ENCODE measurements around the gene ARRB2. TPM values are rescaled to one million over a fixed set of nuclear protein-coding genes. Genes with fewer than 3 reads are reported as not detected.

The ARRB2 gene
- total RNA-seq, 1 donor from 2014 or later: 201 TPM

DNA sequence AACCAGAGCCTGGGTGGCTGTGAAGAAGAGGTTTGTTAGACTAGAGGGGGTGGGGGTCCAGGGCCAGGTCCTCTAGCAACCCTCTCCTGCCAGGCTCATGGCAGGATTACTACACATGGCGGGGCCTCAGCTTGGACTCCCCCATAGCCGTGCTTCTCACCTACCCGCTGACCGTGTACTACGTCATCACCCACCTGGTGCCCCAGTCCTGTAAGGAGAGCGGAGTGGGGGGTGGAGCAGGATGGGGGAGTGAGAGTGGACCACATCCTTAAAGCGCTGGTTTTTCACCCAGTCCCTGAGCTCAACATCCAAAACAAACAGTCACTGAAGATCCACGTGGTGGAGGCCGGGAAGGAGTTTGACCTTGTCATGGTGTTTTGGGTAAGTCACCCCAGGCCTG, 33.5 kb downstream of the ARRB2 start:
- TF ChIP-seq, protein P1, sequence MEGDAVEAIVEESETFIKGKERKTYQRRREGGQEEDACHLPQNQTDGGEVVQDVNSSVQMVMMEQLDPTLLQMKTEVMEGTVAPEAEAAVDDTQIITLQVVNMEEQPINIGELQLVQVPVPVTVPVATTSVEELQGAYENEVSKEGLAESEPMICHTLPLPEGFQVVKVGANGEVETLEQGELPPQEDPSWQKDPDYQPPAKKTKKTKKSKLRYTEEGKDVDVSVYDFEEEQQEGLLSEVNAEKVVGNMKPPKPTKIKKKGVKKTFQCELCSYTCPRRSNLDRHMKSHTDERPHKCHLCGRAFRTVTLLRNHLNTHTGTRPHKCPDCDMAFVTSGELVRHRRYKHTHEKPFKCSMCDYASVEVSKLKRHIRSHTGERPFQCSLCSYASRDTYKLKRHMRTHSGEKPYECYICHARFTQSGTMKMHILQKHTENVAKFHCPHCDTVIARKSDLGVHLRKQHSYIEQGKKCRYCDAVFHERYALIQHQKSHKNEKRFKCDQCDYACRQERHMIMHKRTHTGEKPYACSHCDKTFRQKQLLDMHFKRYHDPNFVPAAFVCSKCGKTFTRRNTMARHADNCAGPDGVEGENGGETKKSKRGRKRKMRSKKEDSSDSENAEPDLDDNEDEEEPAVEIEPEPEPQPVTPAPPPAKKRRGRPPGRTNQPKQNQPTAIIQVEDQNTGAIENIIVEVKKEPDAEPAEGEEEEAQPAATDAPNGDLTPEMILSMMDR (IDR thresholded peaks at IDR 0.05): no peak

GRCh38 chr17:4744999-4745969, 34.9 kb downstream of the ARRB2 start:
- H3K27me3 ChIP-seq (ENCODE audit: low read depth): peaks cover 7% of the 10 kb centered on the region

More for the DNA sequence above, 33.5 kb downstream of the ARRB2 start:
- peaks cover 7% of the 10 kb centered on the region for H3K27me3 ChIP-seq (ENCODE audit: low read depth)
- intact Hi-C loops (cut with DNase I): no loop called here
- no peak overlapping the region for H3K4me3 ChIP-seq
- no peaks in the 10 kb centered on the region for H3K36me3 ChIP-seq
- ATAC-seq (no peak), DNase-seq (no peak)
- peaks cover 9% of the 10 kb centered on the region for H3K4me1 ChIP-seq
- H3K27ac ChIP-seq: no peak overlapping the region
- no peaks in the 10 kb centered on the region for H3K9me3 ChIP-seq

DNA sequence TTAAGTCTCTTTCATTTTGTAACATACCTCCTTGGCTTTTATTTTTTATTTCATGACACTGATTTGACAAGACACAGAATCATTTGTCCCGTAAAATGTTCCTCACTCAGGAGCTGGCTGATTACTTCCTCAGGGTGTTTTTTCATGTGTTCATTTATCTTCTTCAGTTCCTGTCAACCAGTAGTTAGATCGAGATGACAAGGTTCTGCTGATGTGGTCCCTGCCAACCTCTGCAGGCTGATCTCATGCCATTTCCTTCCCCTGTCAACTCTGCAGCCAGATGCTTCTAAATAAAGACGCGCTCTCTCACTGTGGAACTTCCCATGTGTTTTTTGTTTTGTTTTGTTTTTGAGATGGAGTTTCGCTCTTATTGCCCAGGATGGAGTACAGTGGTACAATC, 37.4 kb downstream of the ARRB2 start:
- TF ChIP-seq, protein P1 (IDR thresholded peaks at IDR 0.05): no peak
- Histone ChIP-seq H3K27ac (no peak overlapping the region), H3K27me3 (ENCODE audit: low read depth) (peaks cover 7% of the 10 kb centered on the region), H3K4me1 (peaks cover 6% of the 10 kb centered on the region), H3K9me3 (no peaks in the 10 kb centered on the region), H3K4me3 (peak overlapping the region; percentile 16), H3K36me3 (no peaks in the 10 kb centered on the region)
- peak; percentile 45 for DNase-seq
- peak; percentile 71 for ATAC-seq
- intact Hi-C loops (cut with DNase I): no loop called here

More at GRCh38 chr17:4744999-4745969, 34.9 kb downstream of the ARRB2 start:
- H3K9me3 ChIP-seq: no peaks in the 10 kb centered on the region
- DNase-seq (peak; percentile 48), ATAC-seq (peak in 1 of 2 donors; percentile 4)
- no peak overlapping the region for H3K27ac ChIP-seq
- intact Hi-C loops (cut with DNase I): no loop called here
- H3K4me1 ChIP-seq: peaks cover 6% of the 10 kb centered on the region
- no peak overlapping the region for H3K4me3 ChIP-seq
- H3K36me3 ChIP-seq: no peaks in the 10 kb centered on the region
- TF ChIP-seq, protein P1 (IDR thresholded peaks at IDR 0.05): no peak

DNA sequence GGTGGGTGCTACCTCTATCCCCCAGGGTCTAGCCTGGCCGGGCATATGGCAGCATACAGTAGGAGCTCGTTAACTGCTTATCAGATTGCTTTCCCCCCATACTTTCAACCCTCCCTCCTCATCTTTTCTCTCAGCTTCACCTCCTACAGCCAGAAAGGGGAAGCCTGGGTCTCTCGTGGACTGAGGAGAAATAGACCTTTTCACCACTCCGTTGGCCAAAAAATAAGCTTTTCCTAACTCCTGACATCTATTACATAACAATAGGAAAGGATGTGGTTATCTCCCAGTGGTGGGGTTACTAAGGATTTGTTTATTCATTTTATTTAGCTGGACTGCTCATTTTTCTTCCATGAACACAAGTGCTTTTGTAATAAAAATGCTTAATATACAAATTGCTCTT, 38.3 kb downstream of the ARRB2 start:
- DNase-seq (peak; percentile 15), ATAC-seq (peak; percentile 21 to 39)
- H3K36me3 ChIP-seq: no peaks in the 10 kb centered on the region
- H3K27me3 ChIP-seq (ENCODE audit: low read depth): peaks cover 7% of the 10 kb centered on the region
- H3K4me3 ChIP-seq: no peak overlapping the region
- H3K9me3 ChIP-seq: no peaks in the 10 kb centered on the region
- TF ChIP-seq, protein P1 (IDR thresholded peaks at IDR 0.05): no peak
- intact Hi-C loops (cut with DNase I): no loop called here
- peaks cover 6% of the 10 kb centered on the region for H3K4me1 ChIP-seq
- no peak overlapping the region for H3K27ac ChIP-seq

GRCh38 chr17:4750606-4751005, 40.2 kb downstream of the ARRB2 start:
- H3K27me3 ChIP-seq (ENCODE audit: low read depth): no peaks in the 10 kb centered on the region
- ATAC-seq: peak; percentile 44 to 72
- DNase-seq: peak; percentile 41
- no peak overlapping the region for H3K4me3 ChIP-seq
- intact Hi-C loops (cut with DNase I): no loop called here
- H3K9me3 ChIP-seq: no peaks in the 10 kb centered on the region
- H3K36me3 ChIP-seq: no peaks in the 10 kb centered on the region
- H3K27ac ChIP-seq: no peak overlapping the region
- peaks cover 6% of the 10 kb centered on the region for H3K4me1 ChIP-seq
- TF ChIP-seq, protein P1 (IDR thresholded peaks at IDR 0.05): no peak
